Panc1 (cell line): ENCODE data around the gene CSNK1G1. TPM values are rescaled to one million over a fixed set of nuclear protein-coding genes. Genes with fewer than 3 reads are reported as not detected.

Experiments used
- ATAC-seq: fragments of 200-7000 bp; cut with Tn5 transposase; 2 replicates; pipeline ENCODE4 v1.9.1; 2020; ENCODE audit warnings: mild to moderate bottlenecking, moderate library complexity
- BruUV-seq: library from RNA; stranded (reverse); fragments of 400-500 nt; replicated peaks from 2 replicates; lab custom pipeline; 2021; lab: Mats Ljungman, UMichigan
- CTCF ChIA-PET: fragments of 300-600 bp; sonication (Branson Sonifier 250); formaldehyde crosslinking; loops from one replicate; lab custom pipeline; 2022; ENCODE audit warnings: antibody characterized with exemption; lab: Charles Lee
- POLR2A ChIA-PET: fragments of 300-600 bp; sonication (Branson Sonifier 250); formaldehyde crosslinking; loops from one replicate; lab custom pipeline; 2022; ENCODE audit warnings: antibody characterized with exemption; lab: Charles Lee
- DNase-seq: peaks from one replicate; pipeline ENCODE4 v3.0.0-alpha.2; 2010; ENCODE audit warnings: low read depth, low spot score
- H3K27ac ChIP-seq: 2 replicates; pipeline ENCODE4 v1.5.1; 2011; ENCODE audit warnings: mild to moderate bottlenecking, low read length, inconsistent platforms
- H3K27me3 ChIP-seq: fragments of 200-500 bp; sonication (Bioruptor generic); 2 replicates; pipeline ENCODE4 v1.6.0; 2014; ENCODE audit warnings: low read length, inconsistent platforms; ENCODE audit not compliant: control insufficient read depth, insufficient read depth
- H3K36me3 ChIP-seq: fragments of 200-500 bp; sonication (Bioruptor generic); 2 replicates; pipeline ENCODE4 v1.5.1; 2014; ENCODE audit warnings: inconsistent platforms, mild to moderate bottlenecking, low read length, moderate library complexity; ENCODE audit not compliant: control insufficient read depth, insufficient read depth
- H3K4me1 ChIP-seq: 2 replicates; pipeline ENCODE4 v1.5.1; 2011; ENCODE audit warnings: inconsistent platforms, mild to moderate bottlenecking, low read length, moderate library complexity; ENCODE audit not compliant: control insufficient read depth, insufficient read depth
- H3K4me3 ChIP-seq, 2 experiments: 2 replicates each; pipeline ENCODE4 v1.5.1; 2011 to 2012; ENCODE audit warnings: low read depth in 2 of 2, low read length in 2 of 2, mild to moderate bottlenecking in 2 of 2, inconsistent platforms in 1 of 2, moderate library complexity in 1 of 2
- H3K9me3 ChIP-seq: fragments of 200-500 bp; sonication (Bioruptor generic); 2 replicates; pipeline ENCODE4 v1.5.1; 2014; ENCODE audit warnings: low read depth, mild to moderate bottlenecking, inconsistent platforms, low read length, moderate library complexity; ENCODE audit not compliant: control insufficient read depth, insufficient read depth
- POLR2AphosphoS5 ChIP-seq: IDR thresholded peaks from 2 replicates; pipeline ENCODE4 v1.6.1; 2012; ENCODE audit warnings: mild to moderate bottlenecking, low read depth, low read length, moderate library complexity
- REST ChIP-seq, 2 experiments: IDR thresholded peaks; 2 replicates each; pipeline ENCODE4 v1.6.1; 2011 to 2012; ENCODE audit warnings: low read depth in 2 of 2, control low read depth in 1 of 2, low read length in 1 of 2, mild to moderate bottlenecking in 1 of 2, moderate library complexity in 1 of 2; ENCODE audit not compliant: insufficient read depth in 1 of 2
- SIN3A ChIP-seq: IDR thresholded peaks from 2 replicates; pipeline ENCODE4 v1.6.1; 2012; ENCODE audit warnings: low read depth, mild to moderate bottlenecking, low read length, moderate library complexity, borderline replicate concordance; ENCODE audit not compliant: insufficient read depth
- TCF7L2 ChIP-seq: IDR thresholded peaks from 2 replicates; pipeline ENCODE4 v1.6.1; 2011; ENCODE audit warnings: mild to moderate bottlenecking, low read depth, low read length, inconsistent platforms
- in situ Hi-C: cut with HindIII; loops from 2 replicates; pipeline ENCODE4 v1.10.0; 2016; ENCODE audit warnings: low sequenced_read_pairs, low pct_unique_long_range_greater_than_20kb
- intact Hi-C: fragments of 100-400 bp; cut with micrococcal nuclease; formaldehyde crosslinking; loops from one replicate; pipeline ENCODE4 v1.10.0; 2022; ENCODE audit not compliant: unreplicated experiment
- total RNA-seq: library from RNA; stranded (reverse); gene quantifications from one replicate; pipeline ENCODE4 v1.2.1, GENCODE V29; 2021; ENCODE audit not compliant: unreplicated experiment
- TF ChIP-seq, protein P1 (sequence below): fragments of 450-650 bp; IDR thresholded peaks from 2 replicates; pipeline ENCODE4 v1.5.1; 2017; ENCODE audit warnings: mild to moderate bottlenecking

CSNK1G1 gene
- total RNA-seq, 1 experiment from 2014 or later, result 22.8 TPM

- BruUV-seq, result no TSS peak
- no peaks in the 10 kb centered on the region for H3K36me3 ChIP-seq
- no peaks in the 10 kb centered on the region for H3K9me3 ChIP-seq
- H3K27me3 ChIP-seq, result no peaks in the 10 kb centered on the region
- ChIA-PET CTCF (no interaction called here), POLR2A (no interaction called here)
- no peak overlapping the region for H3K4me3 ChIP-seq
- peak overlapping the region; percentile 67 for H3K27ac ChIP-seq
- intact Hi-C loops, result no loop called here
- DNase-seq, result no peak
- TF ChIP-seq SIN3A, result no peak
- TF ChIP-seq REST (IDR thresholded peaks at IDR 0.05; ENCODE audit: insufficient read depth in 1 of 2, low read depth in 2 of 2, low read length in 1 of 2), result no peak
- TF ChIP-seq POLR2AphosphoS5, result no peak
- TF ChIP-seq, protein P1, sequence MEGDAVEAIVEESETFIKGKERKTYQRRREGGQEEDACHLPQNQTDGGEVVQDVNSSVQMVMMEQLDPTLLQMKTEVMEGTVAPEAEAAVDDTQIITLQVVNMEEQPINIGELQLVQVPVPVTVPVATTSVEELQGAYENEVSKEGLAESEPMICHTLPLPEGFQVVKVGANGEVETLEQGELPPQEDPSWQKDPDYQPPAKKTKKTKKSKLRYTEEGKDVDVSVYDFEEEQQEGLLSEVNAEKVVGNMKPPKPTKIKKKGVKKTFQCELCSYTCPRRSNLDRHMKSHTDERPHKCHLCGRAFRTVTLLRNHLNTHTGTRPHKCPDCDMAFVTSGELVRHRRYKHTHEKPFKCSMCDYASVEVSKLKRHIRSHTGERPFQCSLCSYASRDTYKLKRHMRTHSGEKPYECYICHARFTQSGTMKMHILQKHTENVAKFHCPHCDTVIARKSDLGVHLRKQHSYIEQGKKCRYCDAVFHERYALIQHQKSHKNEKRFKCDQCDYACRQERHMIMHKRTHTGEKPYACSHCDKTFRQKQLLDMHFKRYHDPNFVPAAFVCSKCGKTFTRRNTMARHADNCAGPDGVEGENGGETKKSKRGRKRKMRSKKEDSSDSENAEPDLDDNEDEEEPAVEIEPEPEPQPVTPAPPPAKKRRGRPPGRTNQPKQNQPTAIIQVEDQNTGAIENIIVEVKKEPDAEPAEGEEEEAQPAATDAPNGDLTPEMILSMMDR, result no peak
- no peak for TF ChIP-seq TCF7L2
- ATAC-seq, result peak; percentile 28; the same call in 1 of the 2 replicates
- in situ Hi-C loops, result no loop called here
- H3K4me1 ChIP-seq, result peaks cover 57% of the 10 kb centered on the region
These were observed 106.6 kb downstream of the CSNK1G1 start for GRCh38 chr15:64249406-64249805.

GRCh38 chr15:64247906-64248541 is 107.9 kb downstream of the CSNK1G1 start:
- peaks cover 57% of the 10 kb centered on the region for H3K4me1 ChIP-seq
- ATAC-seq (peak; percentile 92), DNase-seq (peak; percentile 92)
- POLR2A ChIA-PET, result interaction anchor here (1.5 kb wide), 1 partner anchor 26 kb away, joined by 3 read pairs; no protein-coding TSS in a partner anchor
- no peak overlapping the region; a peak in 1 of 4 replicates for H3K4me3 ChIP-seq
- no peaks in the 10 kb centered on the region for H3K27me3 ChIP-seq
- H3K27ac ChIP-seq, result peak overlapping the region; percentile 84
- CTCF ChIA-PET, result interaction anchor here (0.5 to 0.7 kb wide), 3 partner anchors 75 to 573 kb away, joined by 3 to 6 read pairs (median 3); partner anchors contain the start of gene CSNK1G1
- intact Hi-C loops, result no loop called here
- TF ChIP-seq POLR2AphosphoS5 (peak; percentile 87), REST (IDR thresholded peaks at IDR 0.05; ENCODE audit: insufficient read depth in 1 of 2, low read depth in 2 of 2, low read length in 1 of 2) (no peak), SIN3A (peak; percentile 59; the same call in 1 of the 2 replicates), TCF7L2 (peak; percentile 92)
- TF ChIP-seq, protein P1, result no peak
- no peaks in the 10 kb centered on the region for H3K9me3 ChIP-seq
- no peaks in the 10 kb centered on the region for H3K36me3 ChIP-seq
- BruUV-seq, result TSS peak; percentile 45
- in situ Hi-C loops, result no loop called here
